Panc1 (cell line): ENCODE data around the gene EMILIN2. TPM values are rescaled to one million over a fixed set of nuclear protein-coding genes. Genes with fewer than 3 reads are reported as not detected.

Source experiments
- ATAC-seq: fragments of 200-7000 bp; cut with Tn5 transposase; 2 replicates; pipeline ENCODE4 v1.9.1; 2020; ENCODE audit warnings: mild to moderate bottlenecking, moderate library complexity
- BruUV-seq: library from RNA; stranded (reverse); fragments of 400-500 nt; replicated peaks from 2 replicates; lab custom pipeline; 2021; lab: Mats Ljungman, UMichigan
- CTCF ChIA-PET: fragments of 300-600 bp; sonication (Branson Sonifier 250); formaldehyde crosslinking; loops from one replicate; lab custom pipeline; 2022; ENCODE audit warnings: antibody characterized with exemption; lab: Charles Lee
- POLR2A ChIA-PET: fragments of 300-600 bp; sonication (Branson Sonifier 250); formaldehyde crosslinking; loops from one replicate; lab custom pipeline; 2022; ENCODE audit warnings: antibody characterized with exemption; lab: Charles Lee
- DNase-seq: peaks from one replicate; pipeline ENCODE4 v3.0.0-alpha.2; 2010; ENCODE audit warnings: low read depth, low spot score
- H3K27ac ChIP-seq: 2 replicates; pipeline ENCODE4 v1.5.1; 2011; ENCODE audit warnings: mild to moderate bottlenecking, low read length, inconsistent platforms
- H3K27me3 ChIP-seq: fragments of 200-500 bp; sonication (Bioruptor generic); 2 replicates; pipeline ENCODE4 v1.6.0; 2014; ENCODE audit warnings: low read length, inconsistent platforms; ENCODE audit not compliant: control insufficient read depth, insufficient read depth
- H3K36me3 ChIP-seq: fragments of 200-500 bp; sonication (Bioruptor generic); 2 replicates; pipeline ENCODE4 v1.5.1; 2014; ENCODE audit warnings: inconsistent platforms, mild to moderate bottlenecking, low read length, moderate library complexity; ENCODE audit not compliant: control insufficient read depth, insufficient read depth
- H3K4me1 ChIP-seq: 2 replicates; pipeline ENCODE4 v1.5.1; 2011; ENCODE audit warnings: inconsistent platforms, mild to moderate bottlenecking, low read length, moderate library complexity; ENCODE audit not compliant: control insufficient read depth, insufficient read depth
- H3K4me3 ChIP-seq, 2 experiments: 2 replicates each; pipeline ENCODE4 v1.5.1; 2011 to 2012; ENCODE audit warnings: low read depth in 2 of 2, low read length in 2 of 2, mild to moderate bottlenecking in 2 of 2, inconsistent platforms in 1 of 2, moderate library complexity in 1 of 2
- H3K9me3 ChIP-seq: fragments of 200-500 bp; sonication (Bioruptor generic); 2 replicates; pipeline ENCODE4 v1.5.1; 2014; ENCODE audit warnings: low read depth, mild to moderate bottlenecking, inconsistent platforms, low read length, moderate library complexity; ENCODE audit not compliant: control insufficient read depth, insufficient read depth
- CTCF ChIP-seq: fragments of 450-650 bp; IDR thresholded peaks from 2 replicates; pipeline ENCODE4 v1.5.1; 2017; ENCODE audit warnings: mild to moderate bottlenecking
- POLR2AphosphoS5 ChIP-seq: IDR thresholded peaks from 2 replicates; pipeline ENCODE4 v1.6.1; 2012; ENCODE audit warnings: mild to moderate bottlenecking, low read depth, low read length, moderate library complexity
- REST ChIP-seq, 2 experiments: IDR thresholded peaks; 2 replicates each; pipeline ENCODE4 v1.6.1; 2011 to 2012; ENCODE audit warnings: low read depth in 2 of 2, control low read depth in 1 of 2, low read length in 1 of 2, mild to moderate bottlenecking in 1 of 2, moderate library complexity in 1 of 2; ENCODE audit not compliant: insufficient read depth in 1 of 2
- SIN3A ChIP-seq: IDR thresholded peaks from 2 replicates; pipeline ENCODE4 v1.6.1; 2012; ENCODE audit warnings: low read depth, mild to moderate bottlenecking, low read length, moderate library complexity, borderline replicate concordance; ENCODE audit not compliant: insufficient read depth
- TCF7L2 ChIP-seq: IDR thresholded peaks from 2 replicates; pipeline ENCODE4 v1.6.1; 2011; ENCODE audit warnings: mild to moderate bottlenecking, low read depth, low read length, inconsistent platforms
- in situ Hi-C: cut with HindIII; loops from 2 replicates; pipeline ENCODE4 v1.10.0; 2016; ENCODE audit warnings: low sequenced_read_pairs, low pct_unique_long_range_greater_than_20kb
- intact Hi-C: fragments of 100-400 bp; cut with micrococcal nuclease; formaldehyde crosslinking; loops from one replicate; pipeline ENCODE4 v1.10.0; 2022; ENCODE audit not compliant: unreplicated experiment
- total RNA-seq: library from RNA; stranded (reverse); gene quantifications from one replicate; pipeline ENCODE4 v1.2.1, GENCODE V29; 2021; ENCODE audit not compliant: unreplicated experiment

EMILIN2 gene
- total RNA-seq, 1 experiment from 2014 or later: 18.3 TPM

GRCh38 chr18:2893056-2893455 is 46.2 kb downstream of the EMILIN2 start:
- H3K27ac ChIP-seq: no peak overlapping the region
- no peak for ATAC-seq
- H3K9me3 ChIP-seq: no peaks in the 10 kb centered on the region
- no TSS peak for BruUV-seq
- TF ChIP-seq POLR2AphosphoS5: no peak
- TF ChIP-seq SIN3A: no peak
- TF ChIP-seq CTCF: no peak
- no peak for TF ChIP-seq REST (IDR thresholded peaks at IDR 0.05; ENCODE audit: insufficient read depth in 1 of 2, low read depth in 2 of 2, low read length in 1 of 2)
- TF ChIP-seq TCF7L2: no peak
- DNase-seq: no peak
- H3K4me1 ChIP-seq: no peaks in the 10 kb centered on the region
- POLR2A ChIA-PET: no interaction called here
- H3K4me3 ChIP-seq: no peak overlapping the region
- no peaks in the 10 kb centered on the region for H3K36me3 ChIP-seq
- CTCF ChIA-PET: no interaction called here
- in situ Hi-C loops (no loop called here), intact Hi-C loops (no loop called here)
- H3K27me3 ChIP-seq: 0 out of 2 replicates have a peak, but pooled peaks cover 3% of the 10 kb centered on the region

GRCh38 chr18:2893676-2894075 is 46.9 kb downstream of the EMILIN2 start:
- no peak overlapping the region for H3K4me3 ChIP-seq
- CTCF ChIA-PET: no interaction called here
- no peaks in the 10 kb centered on the region for H3K9me3 ChIP-seq
- no peak overlapping the region for H3K27ac ChIP-seq
- no TSS peak for BruUV-seq
- H3K27me3 ChIP-seq: 0 out of 2 replicates have a peak, but pooled peaks cover 3% of the 10 kb centered on the region
- no peak for TF ChIP-seq CTCF
- no peak for TF ChIP-seq REST (IDR thresholded peaks at IDR 0.05; ENCODE audit: insufficient read depth in 1 of 2, low read depth in 2 of 2, low read length in 1 of 2)
- no peak for TF ChIP-seq SIN3A
- TF ChIP-seq POLR2AphosphoS5: no peak
- TF ChIP-seq TCF7L2: no peak
- no peak for DNase-seq
- in situ Hi-C loops: no loop called here
- intact Hi-C loops: no loop called here
- no peak for ATAC-seq
- no peaks in the 10 kb centered on the region for H3K36me3 ChIP-seq
- H3K4me1 ChIP-seq: no peaks in the 10 kb centered on the region
- POLR2A ChIA-PET: no interaction called here
